Head of caudate nucleus (tissue), 42 donors: ENCODE data around the gene IGF2R.
A peak's percentile ranks its signal among the peaks of the same experiment; 100 is the strongest.

Source experiments
- DNase-seq, 42 donors: peaks; one replicate each; pipeline versions ENCODE4 v3.0.0 to v3.0.0-alpha.2; 2020 to 2021; ENCODE audit warnings: mixed read lengths in 7 of 42
- intact Hi-C: fragments of 100-400 bp; cut with DNase I; formaldehyde crosslinking; loops from one replicate; pipeline ENCODE4 v1.15.0; 2022

IGF2R gene

GRCh38 chr6:160007145-160007544 is 38.3 kb downstream of the IGF2R start:
- intact Hi-C loops, result no loop called here
- DNase-seq, result no peak

- intact Hi-C loops, result no loop called here
- DNase-seq, result no peak
Measured at GRCh38 chr6:160007611-160008010, 38.7 kb downstream of the IGF2R start.

GRCh38 chr6:160010067-160010466 is 41.2 kb downstream of the IGF2R start:
- DNase-seq, result no peak
- intact Hi-C loops, result no loop called here

- intact Hi-C loops, result no loop called here
- DNase-seq, result no peak
Measured at GRCh38 chr6:160013987-160014868, 45.3 kb downstream of the IGF2R start.

- intact Hi-C loops, result no loop called here
Measured at GRCh38 chr6:160014869-160015182, 45.9 kb downstream of the IGF2R start.

GRCh38 chr6:160015778-160016684 is 47.1 kb downstream of the IGF2R start:
- intact Hi-C loops, result no loop called here
- DNase-seq, result no peak

More at GRCh38 chr6:160014869-160015182, 45.9 kb downstream of the IGF2R start:
- no peak for DNase-seq

- DNase-seq, result no peak
- intact Hi-C loops, result no loop called here
Measured at GRCh38 chr6:160022101-160022500, 53.2 kb downstream of the IGF2R start.

GRCh38 chr6:160022793-160023192 is 53.9 kb downstream of the IGF2R start:
- intact Hi-C loops, result no loop called here
- DNase-seq, result no peak

- intact Hi-C loops, result no loop called here
- DNase-seq, result no peak
Measured at GRCh38 chr6:160024152-160024551, 55.3 kb downstream of the IGF2R start.

GRCh38 chr6:160027076-160027475 is 58.2 kb downstream of the IGF2R start:
- intact Hi-C loops, result no loop called here
- no peak for DNase-seq

- no peak for DNase-seq
- intact Hi-C loops, result no loop called here
Measured at GRCh38 chr6:160027931-160028330, 59.0 kb downstream of the IGF2R start.

- intact Hi-C loops, result no loop called here
- no peak for DNase-seq
Measured at GRCh38 chr6:160028487-160029275, 59.8 kb downstream of the IGF2R start.

GRCh38 chr6:160029525-160029924 is 60.6 kb downstream of the IGF2R start:
- DNase-seq, result no peak
- intact Hi-C loops, result no loop called here

- intact Hi-C loops, result loop anchor here (10.0 kb wide), 1 partner anchor 55 kb away; no protein-coding TSS in a partner anchor
- peak in 39 of 42 donors; percentile 28 to 82 (median 61) for DNase-seq
Measured at GRCh38 chr6:160030103-160030502, 61.2 kb downstream of the IGF2R start.

GRCh38 chr6:160031442-160031841 is 62.6 kb downstream of the IGF2R start:
- DNase-seq, result no peak
- intact Hi-C loops, result loop anchor here (10.0 kb wide), 1 partner anchor 57 kb away; no protein-coding TSS in a partner anchor

GRCh38 chr6:160031871-160032270 is 63.0 kb downstream of the IGF2R start:
- intact Hi-C loops, result loop anchor here (10.0 kb wide), 1 partner anchor 57 kb away; no protein-coding TSS in a partner anchor
- DNase-seq, result no peak

- intact Hi-C loops, result loop anchor here (10.0 kb wide), 1 partner anchor 58 kb away; no protein-coding TSS in a partner anchor
Measured at GRCh38 chr6:160032538-160032937, 63.7 kb downstream of the IGF2R start.

GRCh38 chr6:160034036-160034930 is 65.4 kb downstream of the IGF2R start:
- intact Hi-C loops, result loop anchor here (10.0 kb wide), 1 partner anchor 59 kb away; no protein-coding TSS in a partner anchor

More at GRCh38 chr6:160032538-160032937, 63.7 kb downstream of the IGF2R start:
- DNase-seq, result no peak

More at GRCh38 chr6:160034036-160034930, 65.4 kb downstream of the IGF2R start:
- no peak for DNase-seq
